ENCODE measurements around the gene CDK11B. TPM values are rescaled to one million over a fixed set of nuclear protein-coding genes. Genes with fewer than 3 reads are reported as not detected.
"Not testable (repeated sequence)": the region's sequence is repeated elsewhere in the genome, so short reads cannot be mapped to it uniquely, and the experiment has no call there.

Gene CDK11B
- total RNA-seq, 1 experiment from 2014 or later: 11.3 TPM

GRCh38 chr1:1683104-1683905 lies 24.5 kb upstream of the CDK11B start:
- DNase-seq (ENCODE audit: extremely low read depth, low read depth): no peak

GRCh38 chr1:1680912-1681273 lies 22.1 kb upstream of the CDK11B start:
- no peak for DNase-seq (ENCODE audit: extremely low read depth, low read depth)

- DNase-seq (ENCODE audit: extremely low read depth, low read depth): no peak
These were observed 21.5 kb upstream of the CDK11B start for GRCh38 chr1:1680031-1680911.

- no peak for DNase-seq (ENCODE audit: extremely low read depth, low read depth)
These were observed 20.0 kb upstream of the CDK11B start for GRCh38 chr1:1678581-1679380.

GRCh38 chr1:1677718-1678580 lies 19.1 kb upstream of the CDK11B start:
- no peak for DNase-seq (ENCODE audit: extremely low read depth, low read depth)

GRCh38 chr1:1676087-1676486 lies 17.3 kb upstream of the CDK11B start:
- DNase-seq (ENCODE audit: extremely low read depth, low read depth): not testable (repeated sequence)

GRCh38 chr1:1675218-1675617 lies 16.4 kb upstream of the CDK11B start:
- DNase-seq (ENCODE audit: extremely low read depth, low read depth): not testable (repeated sequence)

GRCh38 chr1:1674806-1675205 lies 16.0 kb upstream of the CDK11B start:
- DNase-seq (ENCODE audit: extremely low read depth, low read depth): not testable (repeated sequence)

- no peak for DNase-seq (ENCODE audit: extremely low read depth, low read depth)
These were observed 13.6 kb upstream of the CDK11B start for GRCh38 chr1:1672181-1672965.

- no peak for DNase-seq (ENCODE audit: extremely low read depth, low read depth)
These were observed 12.7 kb upstream of the CDK11B start for GRCh38 chr1:1671365-1672119.

GRCh38 chr1:1670866-1671265 lies 12.1 kb upstream of the CDK11B start:
- no peak for DNase-seq (ENCODE audit: extremely low read depth, low read depth)

GRCh38 chr1:1669468-1670440 lies 10.9 kb upstream of the CDK11B start:
- no peak for DNase-seq (ENCODE audit: extremely low read depth, low read depth)

- DNase-seq (ENCODE audit: extremely low read depth, low read depth): no peak
These were observed 7.7 kb upstream of the CDK11B start for GRCh38 chr1:1666526-1666925.

GRCh38 chr1:1665815-1666251 lies 7.0 kb upstream of the CDK11B start:
- DNase-seq (ENCODE audit: extremely low read depth, low read depth): no peak

- DNase-seq (ENCODE audit: extremely low read depth, low read depth): no peak
These were observed 6.4 kb upstream of the CDK11B start for GRCh38 chr1:1664941-1665814.

- not testable (repeated sequence) for DNase-seq (ENCODE audit: extremely low read depth, low read depth)
These were observed 5.5 kb upstream of the CDK11B start for GRCh38 chr1:1664318-1664717.
